ENCODE measurements around the gene ADPRH. TPM values are rescaled to one million over a fixed set of nuclear protein-coding genes. Genes with fewer than 3 reads are reported as not detected.
"Not testable (repeated sequence)": the region's sequence is repeated elsewhere in the genome, so short reads cannot be mapped to it uniquely, and the experiment has no call there.

Gene ADPRH
- total RNA-seq, 3 donors from 2014 or later = 0.93 to 9.1 (median 2.7) TPM

GRCh38 chr3:119548341-119548740 is 31.0 kb upstream of the ADPRH start:
- no peaks in the 10 kb centered on the region for H3K36me3 ChIP-seq (ENCODE audit: low read depth)
- ATAC-seq = no peak
- TF ChIP-seq CTCF (IDR thresholded peaks at IDR 0.05) = no peak
- no peak overlapping the region for H3K4me3 ChIP-seq
- H3K4me1 ChIP-seq (ENCODE audit: low read depth) = no peaks in the 10 kb centered on the region
- DNase-seq = no peak
- intact Hi-C loops (cut with DNase I, micrococcal nuclease) = no loop called here
- H3K9me3 ChIP-seq = no peaks in the 10 kb centered on the region

- Histone ChIP-seq H3K9me3 (no peaks in the 10 kb centered on the region), H3K4me3 (no peak overlapping the region), H3K4me1 (ENCODE audit: low read depth) (no peaks in the 10 kb centered on the region), H3K36me3 (ENCODE audit: low read depth) (no peaks in the 10 kb centered on the region)
- TF ChIP-seq CTCF (IDR thresholded peaks at IDR 0.05) = no peak
- intact Hi-C loops (cut with DNase I, micrococcal nuclease) = no loop called here
- ATAC-seq = no peak
- no peak for DNase-seq
Measured at GRCh38 chr3:119550192-119550910, 28.9 kb upstream of the ADPRH start.

GRCh38 chr3:119551598-119551997 is 27.7 kb upstream of the ADPRH start:
- Histone ChIP-seq H3K9me3 (no peaks in the 10 kb centered on the region), H3K36me3 (ENCODE audit: low read depth) (no peaks in the 10 kb centered on the region), H3K4me1 (ENCODE audit: low read depth) (no peaks in the 10 kb centered on the region), H3K4me3 (no peak overlapping the region)
- no peak for DNase-seq
- TF ChIP-seq CTCF (IDR thresholded peaks at IDR 0.05) = no peak
- ATAC-seq = no peak
- intact Hi-C loops (cut with DNase I, micrococcal nuclease) = no loop called here

GRCh38 chr3:119552928-119553327 is 26.4 kb upstream of the ADPRH start:
- intact Hi-C loops (cut with DNase I, micrococcal nuclease); H3K4me1 ChIP-seq (ENCODE audit: low read depth); ATAC-seq; H3K9me3 ChIP-seq; H3K4me3 ChIP-seq; H3K36me3 ChIP-seq (ENCODE audit: low read depth); DNase-seq: not testable (repeated sequence)

- no peak for TF ChIP-seq CTCF (IDR thresholded peaks at IDR 0.05)
- H3K36me3 ChIP-seq (ENCODE audit: low read depth) = no peaks in the 10 kb centered on the region
- DNase-seq (no peak), ATAC-seq (no peak)
- H3K9me3 ChIP-seq = no peaks in the 10 kb centered on the region
- no peak overlapping the region for H3K4me3 ChIP-seq
- intact Hi-C loops (cut with DNase I, micrococcal nuclease) = no loop called here
- no peaks in the 10 kb centered on the region for H3K4me1 ChIP-seq (ENCODE audit: low read depth)
Measured at GRCh38 chr3:119553823-119554415, 25.4 kb upstream of the ADPRH start.

GRCh38 chr3:119555309-119555735 is 24.0 kb upstream of the ADPRH start:
- no peak for TF ChIP-seq CTCF (IDR thresholded peaks at IDR 0.05)
- peak in 1 of 3 donors; percentile 13 for DNase-seq
- ATAC-seq = peak; percentile 18
- no peaks in the 10 kb centered on the region for H3K4me1 ChIP-seq (ENCODE audit: low read depth)
- no peaks in the 10 kb centered on the region for H3K9me3 ChIP-seq
- no peaks in the 10 kb centered on the region for H3K36me3 ChIP-seq (ENCODE audit: low read depth)
- intact Hi-C loops (cut with DNase I, micrococcal nuclease) = no loop called here
- no peak overlapping the region for H3K4me3 ChIP-seq

Data from mucosa of descending colon (tissue), 3 donors.